IPS-20b (cell line): Measurements from ENCODE around the gene TUBB6.

Source experiments
- H3K27ac ChIP-seq: one replicate; pipeline ENCODE4 v1.5.1; 2013; ENCODE audit warnings: low read length
- H3K27me3 ChIP-seq: 2 replicates; pipeline ENCODE4 v1.6.1; 2013; ENCODE audit warnings: mild to moderate bottlenecking, low read length, inconsistent platforms; ENCODE audit not compliant: insufficient read depth
- H3K36me3 ChIP-seq: 2 replicates; pipeline ENCODE4 v1.6.1; 2013; ENCODE audit warnings: low read depth, mild to moderate bottlenecking, inconsistent platforms, low read length, moderate library complexity; ENCODE audit not compliant: insufficient read depth
- H3K4me1 ChIP-seq: 2 replicates; pipeline ENCODE4 v1.6.1; 2013; ENCODE audit warnings: mild to moderate bottlenecking, control low read depth, inconsistent platforms, low read length, moderate library complexity; ENCODE audit not compliant: insufficient read depth
- H3K4me3 ChIP-seq: 2 replicates; pipeline ENCODE4 v1.5.1; 2013; ENCODE audit warnings: mild to moderate bottlenecking, low read length, inconsistent platforms
- H3K9ac ChIP-seq: 2 replicates; pipeline ENCODE4 v1.6.1; 2013; ENCODE audit warnings: low read depth, mild to moderate bottlenecking, inconsistent platforms, low read length, moderate library complexity
- H3K9me3 ChIP-seq: 2 replicates; pipeline ENCODE4 v1.6.1; 2013; ENCODE audit warnings: mild to moderate bottlenecking, low read depth, low read length, inconsistent platforms; ENCODE audit not compliant: insufficient read depth

The TUBB6 gene

GRCh38 chr18:12318334-12318697 lies 10.3 kb downstream of the TUBB6 start:
- Histone ChIP-seq H3K9ac (no peak overlapping the region), H3K27ac (no peak overlapping the region), H3K9me3 (no peaks in the 10 kb centered on the region), H3K36me3 (peaks cover 61% of the 10 kb centered on the region), H3K4me3 (no peak overlapping the region), H3K27me3 (no peaks in the 10 kb centered on the region), H3K4me1 (peaks cover 2% of the 10 kb centered on the region; the same call in 1 of the 2 replicates)

- Histone ChIP-seq H3K36me3 (peaks cover 58% of the 10 kb centered on the region), H3K4me1 (no peaks in the 10 kb centered on the region), H3K27ac (no peak overlapping the region), H3K9ac (no peak overlapping the region), H3K27me3 (no peaks in the 10 kb centered on the region), H3K4me3 (no peak overlapping the region), H3K9me3 (no peaks in the 10 kb centered on the region)
Measured at GRCh38 chr18:12318857-12319256, 10.8 kb downstream of the TUBB6 start.

- Histone ChIP-seq H3K9ac (no peak overlapping the region), H3K27ac (no peak overlapping the region), H3K36me3 (peaks cover 51% of the 10 kb centered on the region)
Measured at GRCh38 chr18:12321333-12321732, 13.3 kb downstream of the TUBB6 start.

GRCh38 chr18:12324991-12325725 lies 17.1 kb downstream of the TUBB6 start:
- Histone ChIP-seq H3K9ac (no peak overlapping the region), H3K4me1 (no peaks in the 10 kb centered on the region), H3K4me3 (no peak overlapping the region), H3K27ac (no peak overlapping the region), H3K36me3 (peaks cover 74% of the 10 kb centered on the region), H3K27me3 (no peaks in the 10 kb centered on the region), H3K9me3 (no peaks in the 10 kb centered on the region)

More at GRCh38 chr18:12321333-12321732, 13.3 kb downstream of the TUBB6 start:
- Histone ChIP-seq H3K27me3 (no peaks in the 10 kb centered on the region), H3K9me3 (no peaks in the 10 kb centered on the region), H3K4me3 (no peak overlapping the region), H3K4me1 (no peaks in the 10 kb centered on the region)

- peaks cover 71% of the 10 kb centered on the region for H3K36me3 ChIP-seq
- H3K27ac ChIP-seq, result no peak overlapping the region
- no peaks in the 10 kb centered on the region for H3K4me1 ChIP-seq
Measured at GRCh38 chr18:12325726-12326245, 17.7 kb downstream of the TUBB6 start.

GRCh38 chr18:12326711-12327460 lies 18.8 kb downstream of the TUBB6 start:
- no peaks in the 10 kb centered on the region for H3K27me3 ChIP-seq
- H3K4me3 ChIP-seq, result no peak overlapping the region
- H3K4me1 ChIP-seq, result no peaks in the 10 kb centered on the region
- H3K27ac ChIP-seq, result no peak overlapping the region
- H3K9me3 ChIP-seq, result no peaks in the 10 kb centered on the region
- no peak overlapping the region for H3K9ac ChIP-seq
- peaks cover 69% of the 10 kb centered on the region for H3K36me3 ChIP-seq

More at GRCh38 chr18:12325726-12326245, 17.7 kb downstream of the TUBB6 start:
- Histone ChIP-seq H3K4me3 (no peak overlapping the region), H3K27me3 (no peaks in the 10 kb centered on the region), H3K9ac (no peak overlapping the region), H3K9me3 (no peaks in the 10 kb centered on the region)

GRCh38 chr18:12327510-12328178 lies 19.6 kb downstream of the TUBB6 start:
- Histone ChIP-seq H3K27ac (no peak overlapping the region), H3K4me3 (no peak overlapping the region), H3K9me3 (no peaks in the 10 kb centered on the region), H3K36me3 (peaks cover 64% of the 10 kb centered on the region), H3K27me3 (no peaks in the 10 kb centered on the region), H3K9ac (no peak overlapping the region), H3K4me1 (no peaks in the 10 kb centered on the region)

- H3K4me3 ChIP-seq, result no peak overlapping the region
Measured at GRCh38 chr18:12328179-12328823, 20.3 kb downstream of the TUBB6 start.

GRCh38 chr18:12329125-12329698 lies 21.2 kb downstream of the TUBB6 start:
- Histone ChIP-seq H3K4me1 (peaks cover 8% of the 10 kb centered on the region; the same call in 1 of the 2 replicates), H3K27ac (no peak overlapping the region), H3K36me3 (peaks cover 60% of the 10 kb centered on the region), H3K9ac (no peak overlapping the region), H3K4me3 (no peak overlapping the region), H3K9me3 (no peaks in the 10 kb centered on the region), H3K27me3 (no peaks in the 10 kb centered on the region)

More at GRCh38 chr18:12328179-12328823, 20.3 kb downstream of the TUBB6 start:
- no peaks in the 10 kb centered on the region for H3K27me3 ChIP-seq
- peaks cover 60% of the 10 kb centered on the region for H3K36me3 ChIP-seq
- no peaks in the 10 kb centered on the region for H3K9me3 ChIP-seq
- no peak overlapping the region for H3K9ac ChIP-seq
- no peak overlapping the region for H3K27ac ChIP-seq
- no peaks in the 10 kb centered on the region; the same call in 1 of the 2 replicates for H3K4me1 ChIP-seq

- H3K36me3 ChIP-seq, result peaks cover 48% of the 10 kb centered on the region
- H3K27me3 ChIP-seq, result no peaks in the 10 kb centered on the region
- H3K27ac ChIP-seq, result no peak overlapping the region
- H3K4me1 ChIP-seq, result peaks cover 24% of the 10 kb centered on the region
- H3K4me3 ChIP-seq, result no peak overlapping the region
- H3K9me3 ChIP-seq, result no peaks in the 10 kb centered on the region
- H3K9ac ChIP-seq, result no peak overlapping the region
Measured at GRCh38 chr18:12330766-12331165, 22.7 kb downstream of the TUBB6 start.
